OCI-LY3 (cell line): ENCODE data around the gene SLIT1.

Source experiments
- H2AFZ ChIP-seq: fragments of 200-600, 300-600 bp; shearing (Covaris generic); 2 replicates; pipeline ENCODE4 v1.6.0; 2014; ENCODE audit warnings: antibody characterized with exemption, low read depth, low read length
- H3K27ac ChIP-seq: fragments of 200-600, 300-600 bp; sonication (generic); 2 replicates; pipeline ENCODE4 v1.5.1; 2014; ENCODE audit warnings: mild to moderate bottlenecking, low read length, moderate library complexity, mixed read lengths
- H3K27me3 ChIP-seq: fragments of 200-600, 300-600 bp; sonication (generic); 2 replicates; pipeline ENCODE4 v1.6.1; 2014; ENCODE audit warnings: low read depth, low read length, mixed read lengths
- H3K36me3 ChIP-seq: fragments of 200-600, 300-600 bp; sonication (generic); replicated peaks from 2 replicates; pipeline ENCODE3; 2014; ENCODE audit warnings: low read depth, low read length, mixed read lengths
- H3K4me1 ChIP-seq: fragments of 300-600, 200-600 bp; sonication (generic); 2 replicates; pipeline ENCODE4 v1.6.1; 2014; ENCODE audit warnings: low read length, mixed read lengths
- H3K4me2 ChIP-seq: fragments of 200-600, 300-600 bp; sonication (generic); 2 replicates; pipeline ENCODE4 v1.6.1; 2014; ENCODE audit warnings: low read length, mixed read lengths
- H3K4me3 ChIP-seq: fragments of 300-600, 200-600 bp; sonication (generic); 2 replicates; pipeline ENCODE4 v1.5.1; 2014; ENCODE audit warnings: antibody characterized with exemption, mild to moderate bottlenecking, low read length, moderate library complexity
- H3K79me2 ChIP-seq: fragments of 300-600, 200-600 bp; shearing (Covaris generic); 2 replicates; pipeline ENCODE4 v1.6.1; 2014; ENCODE audit warnings: mild to moderate bottlenecking, low read length, mixed read lengths
- H3K9ac ChIP-seq: fragments of 300-600, 200-600 bp; shearing (Covaris generic); 2 replicates; pipeline ENCODE4 v1.6.0; 2014; ENCODE audit warnings: mild to moderate bottlenecking, low read length, moderate library complexity
- H3K9me3 ChIP-seq: fragments of 200-600, 300-600 bp; shearing (Covaris generic); 2 replicates; pipeline ENCODE4 v1.6.1; 2014; ENCODE audit warnings: low read length, mixed read lengths; ENCODE audit not compliant: insufficient read depth
- H4K20me1 ChIP-seq: fragments of 200-600, 300-600 bp; sonication (generic); 2 replicates; pipeline ENCODE4 v1.6.1; 2016; ENCODE audit warnings: low read length, mixed read lengths; ENCODE audit not compliant: insufficient read depth
- EZH2phosphoT487 ChIP-seq: fragments of 200-600 bp; shearing (Covaris generic); IDR thresholded peaks from 2 replicates; pipeline ENCODE4 v1.6.1; 2018; ENCODE audit warnings: antibody characterized with exemption, mixed run types, low read depth
- TF ChIP-seq, protein P1 (sequence below): fragments of 200-600, 300-600 bp; sonication (generic); IDR thresholded peaks from 2 replicates; pipeline ENCODE4 v1.5.1; 2014; ENCODE audit warnings: antibody characterized with exemption, low read length, low read depth

SLIT1 gene

GRCh38 chr10:97229322-97230015 lies 43.7 kb upstream of the SLIT1 start:
- Histone ChIP-seq H3K9me3 (no peaks in the 10 kb centered on the region), H2AFZ (no peak overlapping the region), H3K36me3 (peaks cover 11% of the 10 kb centered on the region)

DNA sequence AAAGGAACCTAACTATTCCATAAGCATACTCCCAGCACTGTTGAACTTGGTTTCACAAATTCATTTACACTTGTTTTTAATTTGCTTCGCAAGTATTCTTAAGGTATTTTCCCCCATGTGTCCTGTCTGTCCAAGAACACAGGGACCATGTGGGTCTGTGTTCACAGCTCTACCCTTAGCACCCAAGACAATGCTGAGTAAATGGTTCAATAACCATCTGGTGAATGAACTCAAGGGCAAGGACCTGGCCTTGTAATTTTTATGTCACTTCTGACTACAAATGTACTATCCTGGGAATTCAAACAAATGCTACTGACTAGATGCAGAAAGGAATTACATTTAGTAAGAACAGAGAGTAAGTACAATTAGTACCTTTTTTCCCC lies 43.0 kb upstream of the SLIT1 start:
- no peaks in the 10 kb centered on the region for H3K4me1 ChIP-seq
- H2AFZ ChIP-seq, result no peak overlapping the region
- no peaks in the 10 kb centered on the region for H3K9me3 ChIP-seq
- H3K27ac ChIP-seq, result no peak overlapping the region
- TF ChIP-seq EZH2phosphoT487, result no peak
- TF ChIP-seq, protein P1, sequence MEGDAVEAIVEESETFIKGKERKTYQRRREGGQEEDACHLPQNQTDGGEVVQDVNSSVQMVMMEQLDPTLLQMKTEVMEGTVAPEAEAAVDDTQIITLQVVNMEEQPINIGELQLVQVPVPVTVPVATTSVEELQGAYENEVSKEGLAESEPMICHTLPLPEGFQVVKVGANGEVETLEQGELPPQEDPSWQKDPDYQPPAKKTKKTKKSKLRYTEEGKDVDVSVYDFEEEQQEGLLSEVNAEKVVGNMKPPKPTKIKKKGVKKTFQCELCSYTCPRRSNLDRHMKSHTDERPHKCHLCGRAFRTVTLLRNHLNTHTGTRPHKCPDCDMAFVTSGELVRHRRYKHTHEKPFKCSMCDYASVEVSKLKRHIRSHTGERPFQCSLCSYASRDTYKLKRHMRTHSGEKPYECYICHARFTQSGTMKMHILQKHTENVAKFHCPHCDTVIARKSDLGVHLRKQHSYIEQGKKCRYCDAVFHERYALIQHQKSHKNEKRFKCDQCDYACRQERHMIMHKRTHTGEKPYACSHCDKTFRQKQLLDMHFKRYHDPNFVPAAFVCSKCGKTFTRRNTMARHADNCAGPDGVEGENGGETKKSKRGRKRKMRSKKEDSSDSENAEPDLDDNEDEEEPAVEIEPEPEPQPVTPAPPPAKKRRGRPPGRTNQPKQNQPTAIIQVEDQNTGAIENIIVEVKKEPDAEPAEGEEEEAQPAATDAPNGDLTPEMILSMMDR, result no peak
- no peaks in the 10 kb centered on the region for H3K79me2 ChIP-seq
- H3K4me2 ChIP-seq, result no peak overlapping the region
- H4K20me1 ChIP-seq, result no peaks in the 10 kb centered on the region
- no peak overlapping the region for H3K9ac ChIP-seq
- H3K27me3 ChIP-seq, result no peaks in the 10 kb centered on the region
- H3K4me3 ChIP-seq, result no peak overlapping the region
- peaks cover 11% of the 10 kb centered on the region for H3K36me3 ChIP-seq

More at GRCh38 chr10:97229322-97230015, 43.7 kb upstream of the SLIT1 start:
- Histone ChIP-seq H3K4me3 (no peak overlapping the region), H3K79me2 (no peaks in the 10 kb centered on the region), H3K9ac (no peak overlapping the region), H3K4me2 (no peak overlapping the region), H4K20me1 (no peaks in the 10 kb centered on the region), H3K27me3 (no peaks in the 10 kb centered on the region), H3K4me1 (no peaks in the 10 kb centered on the region), H3K27ac (no peak overlapping the region)
- TF ChIP-seq EZH2phosphoT487, result no peak
- TF ChIP-seq, protein P1, result no peak

GRCh38 chr10:97228130-97228774 lies 42.5 kb upstream of the SLIT1 start:
- Histone ChIP-seq H3K4me2 (no peak overlapping the region), H3K9ac (no peak overlapping the region), H3K79me2 (no peaks in the 10 kb centered on the region), H3K4me1 (no peaks in the 10 kb centered on the region), H3K9me3 (no peaks in the 10 kb centered on the region), H3K4me3 (no peak overlapping the region), H4K20me1 (no peaks in the 10 kb centered on the region), H3K36me3 (peaks cover 11% of the 10 kb centered on the region), H2AFZ (no peak overlapping the region), H3K27me3 (no peaks in the 10 kb centered on the region), H3K27ac (no peak overlapping the region)
- TF ChIP-seq, protein P1, result no peak
- no peak for TF ChIP-seq EZH2phosphoT487

GRCh38 chr10:97226398-97226797 lies 40.6 kb upstream of the SLIT1 start:
- no peak for TF ChIP-seq EZH2phosphoT487
- TF ChIP-seq, protein P1, result no peak
- no peak overlapping the region for H3K9ac ChIP-seq
- H3K36me3 ChIP-seq, result peaks cover 11% of the 10 kb centered on the region

More at GRCh38 chr10:97226398-97226797, 40.6 kb upstream of the SLIT1 start:
- Histone ChIP-seq H3K9me3 (no peaks in the 10 kb centered on the region), H3K4me3 (no peak overlapping the region), H2AFZ (no peak overlapping the region), H3K27ac (no peak overlapping the region), H4K20me1 (no peaks in the 10 kb centered on the region), H3K79me2 (no peaks in the 10 kb centered on the region), H3K4me1 (no peaks in the 10 kb centered on the region), H3K27me3 (no peaks in the 10 kb centered on the region), H3K4me2 (no peak overlapping the region)
